ENCODE results near the gene MAL. TPM values are rescaled to one million over a fixed set of nuclear protein-coding genes. Genes with fewer than 3 reads are reported as not detected.

MAL gene
- total RNA-seq, 1 donor from 2014 or later: not detected

GRCh38 chr2:95060446-95061118 is 35.1 kb downstream of the MAL start:
- no peaks in the 10 kb centered on the region for H3K9me3 Mint-ChIP-seq (ENCODE audit: unreplicated experiment)
- peaks cover 12% of the 10 kb centered on the region for H3K27me3 Mint-ChIP-seq (ENCODE audit: unreplicated experiment)
- H3K4me1 Mint-ChIP-seq (ENCODE audit: unreplicated experiment): peaks cover 9% of the 10 kb centered on the region
- no peak for DNase-seq (ENCODE audit: low spot score)
- H3K36me3 Mint-ChIP-seq (ENCODE audit: low read depth, unreplicated experiment): no peaks in the 10 kb centered on the region
- no peak for TF ChIP-seq CTCF (IDR thresholded peaks at IDR 0.05; ENCODE audit: unreplicated experiment)
- no peak overlapping the region for H3K4me3 Mint-ChIP-seq (ENCODE audit: unreplicated experiment)
- H3K27ac Mint-ChIP-seq (ENCODE audit: unreplicated experiment): no peak overlapping the region

- H3K4me3 Mint-ChIP-seq (ENCODE audit: unreplicated experiment): no peak overlapping the region
- no peaks in the 10 kb centered on the region for H3K9me3 Mint-ChIP-seq (ENCODE audit: unreplicated experiment)
- H3K4me1 Mint-ChIP-seq (ENCODE audit: unreplicated experiment): peaks cover 9% of the 10 kb centered on the region
- no peaks in the 10 kb centered on the region for H3K36me3 Mint-ChIP-seq (ENCODE audit: low read depth, unreplicated experiment)
- no peak for DNase-seq (ENCODE audit: low spot score)
- no peak overlapping the region for H3K27ac Mint-ChIP-seq (ENCODE audit: unreplicated experiment)
- peaks cover 12% of the 10 kb centered on the region for H3K27me3 Mint-ChIP-seq (ENCODE audit: unreplicated experiment)
- TF ChIP-seq CTCF (IDR thresholded peaks at IDR 0.05; ENCODE audit: unreplicated experiment): no peak
Measured at GRCh38 chr2:95061119-95061512, 35.6 kb downstream of the MAL start.

GRCh38 chr2:95061601-95062183 is 36.2 kb downstream of the MAL start:
- Mint-ChIP-seq H3K27ac (ENCODE audit: unreplicated experiment) (no peak overlapping the region), H3K27me3 (ENCODE audit: unreplicated experiment) (peaks cover 12% of the 10 kb centered on the region), H3K36me3 (ENCODE audit: low read depth, unreplicated experiment) (no peaks in the 10 kb centered on the region), H3K9me3 (ENCODE audit: unreplicated experiment) (no peaks in the 10 kb centered on the region), H3K4me1 (ENCODE audit: unreplicated experiment) (peaks cover 9% of the 10 kb centered on the region), H3K4me3 (ENCODE audit: unreplicated experiment) (no peak overlapping the region)
- TF ChIP-seq CTCF (IDR thresholded peaks at IDR 0.05; ENCODE audit: unreplicated experiment): no peak
- no peak for DNase-seq (ENCODE audit: low spot score)

GRCh38 chr2:95062242-95063085 is 37.0 kb downstream of the MAL start:
- peaks cover 12% of the 10 kb centered on the region for H3K27me3 Mint-ChIP-seq (ENCODE audit: unreplicated experiment)
- no peak for TF ChIP-seq CTCF (IDR thresholded peaks at IDR 0.05; ENCODE audit: unreplicated experiment)
- no peaks in the 10 kb centered on the region for H3K36me3 Mint-ChIP-seq (ENCODE audit: low read depth, unreplicated experiment)
- no peak for DNase-seq (ENCODE audit: low spot score)
- H3K9me3 Mint-ChIP-seq (ENCODE audit: unreplicated experiment): no peaks in the 10 kb centered on the region
- peak overlapping the region; percentile 33 for H3K27ac Mint-ChIP-seq (ENCODE audit: unreplicated experiment)
- H3K4me3 Mint-ChIP-seq (ENCODE audit: unreplicated experiment): no peak overlapping the region
- H3K4me1 Mint-ChIP-seq (ENCODE audit: unreplicated experiment): peaks cover 9% of the 10 kb centered on the region

Data from endothelial cell (in vitro differentiated cells).